Activated T-cell treated with anti-CD3 and anti-CD28 coated beads for 1 hour (primary cell): ENCODE data around the gene GPR15LG.

Experiments used
- DNase-seq: peaks from one replicate; pipeline ENCODE4 v3.0.0-alpha.2; 2020; ENCODE audit warnings: low read depth

GPR15LG gene

GRCh38 chr10:84214612-84215235 lies 41.1 kb downstream of the GPR15LG start:
- DNase-seq = no peak

GRCh38 chr10:84216834-84217233 lies 43.2 kb downstream of the GPR15LG start:
- no peak for DNase-seq

GRCh38 chr10:84217746-84218145 lies 44.1 kb downstream of the GPR15LG start:
- DNase-seq = no peak

GRCh38 chr10:84221916-84222315 lies 48.3 kb downstream of the GPR15LG start:
- no peak for DNase-seq

GRCh38 chr10:84224411-84225028 lies 50.9 kb downstream of the GPR15LG start:
- DNase-seq = no peak

GRCh38 chr10:84225427-84226173 lies 52.0 kb downstream of the GPR15LG start, which contains the start of gene LRIT2:
TSS of gene LRIT2 (minus strand) at chr10:84225544. CDS start at chr10:84225520, 24 bp downstream.
- DNase-seq = no peak

- DNase-seq = no peak
These were observed 53.0 kb downstream of the GPR15LG start for GRCh38 chr10:84226616-84227015.

- no peak for DNase-seq
These were observed 54.2 kb downstream of the GPR15LG start for GRCh38 chr10:84227810-84228209.

GRCh38 chr10:84230359-84230758 lies 56.8 kb downstream of the GPR15LG start:
- no peak for DNase-seq

- no peak for DNase-seq
These were observed 58.8 kb downstream of the GPR15LG start for GRCh38 chr10:84232376-84232775.

- DNase-seq = no peak
These were observed 60.3 kb downstream of the GPR15LG start for GRCh38 chr10:84233940-84234339.

- no peak for DNase-seq
These were observed 60.9 kb downstream of the GPR15LG start for GRCh38 chr10:84234479-84234878.
